ENCODE data around the gene RAI14.

DNA sequence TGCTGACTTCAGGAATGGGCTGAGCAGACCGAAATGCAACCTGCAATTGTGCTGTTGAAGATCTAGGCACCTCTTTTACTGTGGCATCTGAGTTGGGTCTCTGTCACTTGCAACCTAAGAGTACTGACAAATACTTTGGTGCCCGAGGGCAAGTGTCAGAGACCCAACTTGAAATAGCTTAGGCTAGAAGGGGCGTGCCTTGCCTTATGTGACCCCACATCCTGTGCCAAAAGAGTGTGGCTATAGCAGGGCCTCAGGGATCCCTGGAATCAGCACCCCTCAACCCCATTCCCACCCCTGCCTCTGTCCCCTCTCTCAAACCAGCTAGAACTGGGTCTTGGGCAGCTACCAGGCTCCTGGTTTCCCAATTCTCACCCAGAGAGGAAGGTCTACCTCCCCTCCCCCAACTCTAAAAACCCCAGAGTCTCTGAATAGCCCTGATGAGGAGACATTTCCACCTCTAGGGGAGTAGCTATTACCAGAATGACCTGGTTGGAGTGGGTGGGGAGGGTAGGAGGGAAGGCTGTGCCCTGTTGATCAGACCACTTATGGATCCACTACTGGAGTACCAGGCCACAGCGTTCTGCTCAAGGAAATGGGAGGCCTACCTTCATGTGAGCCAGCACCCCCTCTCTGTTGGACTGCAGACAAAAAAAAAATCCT, 17.5 kb downstream of the RAI14 start:
- TF ChIP-seq, protein P1, sequence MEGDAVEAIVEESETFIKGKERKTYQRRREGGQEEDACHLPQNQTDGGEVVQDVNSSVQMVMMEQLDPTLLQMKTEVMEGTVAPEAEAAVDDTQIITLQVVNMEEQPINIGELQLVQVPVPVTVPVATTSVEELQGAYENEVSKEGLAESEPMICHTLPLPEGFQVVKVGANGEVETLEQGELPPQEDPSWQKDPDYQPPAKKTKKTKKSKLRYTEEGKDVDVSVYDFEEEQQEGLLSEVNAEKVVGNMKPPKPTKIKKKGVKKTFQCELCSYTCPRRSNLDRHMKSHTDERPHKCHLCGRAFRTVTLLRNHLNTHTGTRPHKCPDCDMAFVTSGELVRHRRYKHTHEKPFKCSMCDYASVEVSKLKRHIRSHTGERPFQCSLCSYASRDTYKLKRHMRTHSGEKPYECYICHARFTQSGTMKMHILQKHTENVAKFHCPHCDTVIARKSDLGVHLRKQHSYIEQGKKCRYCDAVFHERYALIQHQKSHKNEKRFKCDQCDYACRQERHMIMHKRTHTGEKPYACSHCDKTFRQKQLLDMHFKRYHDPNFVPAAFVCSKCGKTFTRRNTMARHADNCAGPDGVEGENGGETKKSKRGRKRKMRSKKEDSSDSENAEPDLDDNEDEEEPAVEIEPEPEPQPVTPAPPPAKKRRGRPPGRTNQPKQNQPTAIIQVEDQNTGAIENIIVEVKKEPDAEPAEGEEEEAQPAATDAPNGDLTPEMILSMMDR (conservative IDR thresholded peaks at IDR 0.05; ENCODE audit: low read depth, low read length): no peak
- TF ChIP-seq EZH2 (IDR thresholded peaks at IDR 0.05; ENCODE audit: borderline replicate concordance, low read depth, low read length, poor library complexity, severe bottlenecking): no peak

All from A673 (cell line).